VCaP (cell line): ENCODE measurements around the gene PEF1.

Source experiments
- H3K27ac ChIP-seq: fragments of 450-650 bp; 2 replicates; pipeline ENCODE4 v1.5.1; 2017
- CTCF ChIP-seq: fragments of 450-650 bp; conservative IDR thresholded peaks from 2 replicates; pipeline ENCODE4 v1.5.1; 2017; ENCODE audit warnings: mild to moderate bottlenecking, moderate library complexity

Gene PEF1

GRCh38 chr1:31602081-31602480 is 42.6 kb downstream of the PEF1 start:
- TF ChIP-seq CTCF, result no peak
- no peak overlapping the region for H3K27ac ChIP-seq

- H3K27ac ChIP-seq, result no peak overlapping the region
- TF ChIP-seq CTCF, result no peak
Measured at GRCh38 chr1:31600641-31601040, 44.0 kb downstream of the PEF1 start.

GRCh38 chr1:31598980-31599379 is 45.7 kb downstream of the PEF1 start:
- peak overlapping the region; percentile 78; the same call in 1 of the 2 replicates for H3K27ac ChIP-seq
- no peak for TF ChIP-seq CTCF

- H3K27ac ChIP-seq, result peak overlapping the region; percentile 78
- TF ChIP-seq CTCF, result no peak
Measured at GRCh38 chr1:31596737-31597097, 48.0 kb downstream of the PEF1 start.

GRCh38 chr1:31595836-31596736 is 48.6 kb downstream of the PEF1 start:
- H3K27ac ChIP-seq, result peak overlapping the region; percentile 78
- TF ChIP-seq CTCF, result no peak

GRCh38 chr1:31593770-31594632 is 50.7 kb downstream of the PEF1 start:
- peak; percentile 89 for TF ChIP-seq CTCF
- H3K27ac ChIP-seq, result peak overlapping the region; percentile 41; the same call in 1 of the 2 replicates

GRCh38 chr1:31593136-31593665 is 51.5 kb downstream of the PEF1 start:
- no peak overlapping the region; the same call in 1 of the 2 replicates for H3K27ac ChIP-seq
- no peak for TF ChIP-seq CTCF
